HG03432 (cell line): ENCODE data around the gene PLXDC2.
"Not testable (repeated sequence)": the region's sequence is repeated elsewhere in the genome, so short reads cannot be mapped to it uniquely, and the experiment has no call there.

Experiments used
- ATAC-seq: cut with Tn5 transposase; IDR thresholded peaks from one replicate; pipeline ENCODE4 v1.9.1; 2021; ENCODE audit warnings: mild to moderate bottlenecking, moderate library complexity; ENCODE audit not compliant: unreplicated experiment

Gene PLXDC2

DNA sequence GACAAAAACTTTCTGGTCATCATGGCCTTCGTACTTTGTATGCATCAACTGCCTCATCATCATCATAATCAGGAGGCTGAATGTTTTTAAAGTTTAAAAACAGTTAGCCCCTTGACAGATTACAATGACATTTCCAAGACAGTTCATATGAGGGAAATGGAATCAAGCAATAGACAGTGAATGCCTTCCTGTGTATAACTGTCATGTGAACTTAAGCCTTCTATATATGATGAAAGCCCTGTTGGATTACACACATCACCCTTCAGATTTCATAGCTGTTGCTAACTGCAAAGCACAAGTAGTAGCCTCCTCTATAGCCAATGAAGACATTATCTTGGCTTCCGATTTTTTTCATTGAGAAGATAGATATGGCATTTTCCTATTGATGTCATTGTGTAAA, 154.0 kb downstream of the PLXDC2 start:
- ATAC-seq: no peak

DNA sequence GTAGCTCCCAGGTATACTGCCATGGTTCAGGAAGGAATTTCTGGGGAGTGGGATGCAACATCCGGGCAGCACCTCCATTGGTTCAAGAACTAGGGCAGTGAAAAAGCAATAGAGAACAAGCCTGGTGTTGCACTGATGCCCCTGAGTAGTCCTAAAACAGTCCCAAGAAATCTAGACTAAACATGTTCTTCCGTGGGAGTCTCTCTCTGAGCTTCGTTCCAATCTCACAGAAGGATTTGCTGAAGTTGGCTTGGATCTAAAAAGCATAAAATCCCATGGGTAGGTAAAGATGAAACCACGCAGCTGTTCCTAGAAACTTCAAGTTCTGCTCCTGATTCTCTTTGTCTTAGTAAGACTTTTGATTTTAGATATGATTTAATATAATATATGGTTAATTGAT, 154.5 kb downstream of the PLXDC2 start:
- no peak for ATAC-seq

DNA sequence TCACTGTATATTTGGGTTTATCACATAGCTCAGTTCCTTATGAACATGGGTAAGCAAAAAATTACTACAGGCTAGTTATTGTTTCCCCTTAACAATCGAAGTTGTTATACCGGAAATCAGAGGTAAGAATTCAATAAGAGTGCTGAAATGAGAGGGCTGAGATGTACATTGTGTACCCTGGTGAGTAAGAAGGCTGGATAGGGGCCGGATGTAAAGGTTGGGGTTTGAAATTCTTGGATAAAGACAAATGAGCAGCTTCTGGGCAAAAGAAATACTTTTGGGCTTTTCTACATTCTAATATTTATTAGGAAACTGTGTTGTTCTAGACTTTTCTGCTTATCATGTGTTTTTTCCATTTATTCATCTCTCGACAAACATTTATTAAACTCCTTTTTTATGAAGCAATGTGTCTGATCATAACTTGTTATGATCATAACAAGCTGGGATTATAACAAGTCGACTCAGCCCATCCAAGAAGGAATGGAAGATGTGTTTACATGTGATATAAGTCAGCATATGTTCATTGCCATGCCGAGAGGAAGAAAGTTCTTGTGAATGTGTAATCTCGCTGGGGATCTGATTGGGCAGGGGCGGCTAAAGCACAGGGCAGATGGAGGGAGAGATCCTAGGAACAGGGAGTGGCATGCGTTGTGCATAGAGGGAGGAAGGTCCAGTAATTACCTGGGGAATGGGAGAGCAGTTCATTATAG, 155.3 kb downstream of the PLXDC2 start:
- no peak for ATAC-seq

DNA sequence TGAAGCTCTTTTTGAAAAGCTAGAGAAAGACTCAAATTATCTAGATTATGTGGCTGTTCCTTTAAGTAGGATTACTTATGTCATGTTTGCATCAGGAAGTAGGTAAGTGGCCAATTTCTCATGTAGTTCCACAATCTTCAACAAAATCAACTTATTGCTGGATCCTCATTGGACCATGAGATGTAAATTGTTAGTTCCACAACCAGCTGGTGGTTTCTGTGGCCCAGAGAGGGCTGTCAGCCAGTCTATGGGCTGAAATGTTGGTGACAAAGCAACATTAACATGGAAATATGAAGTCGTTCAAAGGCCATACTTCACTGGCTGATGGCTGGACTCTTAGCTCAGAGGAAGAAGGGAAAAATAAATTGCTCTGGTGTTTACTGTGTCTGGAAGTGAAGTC, 157.9 kb downstream of the PLXDC2 start:
- no peak for ATAC-seq

DNA sequence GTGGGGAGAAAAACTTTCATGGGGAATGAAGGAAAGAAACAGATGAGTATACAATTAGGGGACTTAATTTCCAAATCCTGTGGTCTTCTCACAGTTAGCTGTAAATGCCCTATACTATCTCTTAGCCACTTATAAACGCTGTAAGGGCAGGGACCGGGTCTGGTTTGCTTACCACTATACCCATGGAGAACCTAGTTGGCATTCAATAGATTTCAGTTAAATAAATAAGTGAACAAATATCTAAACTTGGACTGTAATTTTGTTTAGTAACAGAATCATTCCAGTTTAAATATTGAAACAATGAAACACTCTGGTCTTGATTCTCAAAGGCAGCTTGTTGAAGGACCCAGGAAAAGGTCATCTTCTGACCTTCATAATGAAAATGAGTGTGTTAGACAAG, 158.3 kb downstream of the PLXDC2 start:
- no peak for ATAC-seq

DNA sequence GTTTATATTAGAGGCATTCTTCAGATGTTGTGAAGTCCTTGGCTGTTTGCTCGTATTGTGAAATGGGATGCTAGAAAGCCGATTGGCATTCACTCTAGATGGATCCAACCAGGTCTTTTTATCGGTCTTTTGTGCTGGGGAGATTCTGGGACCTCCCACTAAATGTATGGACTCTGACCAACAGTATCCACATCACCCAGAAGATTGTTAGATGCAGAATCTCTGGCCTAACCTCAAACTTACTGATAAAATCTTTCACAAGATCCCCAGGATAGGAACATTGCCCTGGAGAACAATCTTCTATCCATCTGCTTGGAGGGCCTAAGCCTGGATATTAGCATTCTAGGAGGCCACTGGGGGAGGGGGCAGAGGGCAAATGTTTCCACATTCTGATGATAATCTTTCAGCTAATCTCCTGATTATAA, 160.9 kb downstream of the PLXDC2 start:
- ATAC-seq: no peak

DNA sequence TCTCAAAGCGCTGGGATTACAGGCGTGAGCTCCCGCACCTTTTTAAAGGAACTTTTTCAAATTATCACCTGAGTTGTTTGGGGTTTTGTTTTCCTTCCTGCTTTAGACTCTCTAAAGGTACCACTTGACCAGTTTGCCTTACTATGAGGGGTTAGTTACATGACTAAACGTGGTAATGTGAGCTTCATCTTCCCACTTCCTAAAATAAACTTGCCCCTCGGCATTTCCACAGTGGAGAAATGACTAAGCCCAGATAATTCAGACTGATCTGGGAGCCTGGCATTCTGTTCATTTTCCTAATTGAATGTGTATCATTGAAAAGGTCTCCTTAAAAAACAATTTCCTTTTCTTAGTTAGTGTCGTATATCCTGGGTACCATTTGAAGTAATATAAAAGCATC, 163.4 kb downstream of the PLXDC2 start:
- ATAC-seq: no peak

DNA sequence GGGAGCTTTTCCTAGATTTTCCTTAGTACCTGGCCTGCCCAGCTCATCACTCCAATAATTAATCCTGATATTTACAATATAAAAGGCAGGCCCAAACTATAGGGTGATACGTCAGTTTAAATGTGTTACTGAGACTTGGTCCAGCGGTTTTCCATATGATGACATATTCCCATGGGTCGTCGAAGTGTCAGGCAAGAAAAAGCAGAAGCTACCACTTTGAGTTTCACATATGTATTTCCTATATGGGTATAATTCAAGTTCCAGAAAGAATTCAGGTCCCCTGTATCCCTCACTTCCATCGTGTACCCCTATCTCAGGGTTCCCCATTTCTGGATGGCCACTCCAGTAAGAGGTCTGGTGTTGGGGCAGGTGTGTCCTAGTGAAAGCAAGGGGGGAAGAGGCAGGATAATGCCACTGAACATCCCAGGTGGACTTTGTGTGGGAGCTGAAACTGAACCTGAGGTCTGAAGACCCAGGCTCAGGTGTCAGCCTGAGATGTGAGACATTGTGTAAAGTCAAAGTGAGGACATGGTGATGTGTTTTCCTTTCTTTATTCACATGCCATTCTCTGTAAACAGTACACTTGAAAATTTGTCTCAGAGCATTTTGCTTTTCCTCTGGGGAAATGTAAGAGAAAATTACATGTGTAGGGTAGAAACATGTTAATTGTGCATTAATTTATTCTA, 167.8 kb downstream of the PLXDC2 start:
- ATAC-seq: no peak

DNA sequence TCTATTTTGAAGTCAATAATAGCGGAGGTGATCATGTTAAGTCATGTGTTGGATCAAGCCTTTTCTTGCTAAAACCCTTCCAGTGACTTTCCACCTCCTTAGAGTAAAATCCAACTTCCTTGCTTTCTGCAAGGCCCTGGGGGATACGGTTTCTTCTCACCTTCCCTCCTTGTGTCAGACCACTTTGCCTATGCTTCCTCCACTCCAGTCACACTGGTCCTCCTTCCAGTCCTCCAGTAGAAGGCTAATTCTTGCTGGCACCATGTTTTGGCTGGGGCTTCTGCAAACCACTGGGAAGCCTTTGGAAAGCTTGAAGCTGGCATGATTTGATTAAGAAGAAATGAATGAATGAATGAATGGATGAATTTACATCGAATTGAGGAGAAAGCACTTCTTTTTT, 169.5 kb downstream of the PLXDC2 start:
- ATAC-seq: no peak

DNA sequence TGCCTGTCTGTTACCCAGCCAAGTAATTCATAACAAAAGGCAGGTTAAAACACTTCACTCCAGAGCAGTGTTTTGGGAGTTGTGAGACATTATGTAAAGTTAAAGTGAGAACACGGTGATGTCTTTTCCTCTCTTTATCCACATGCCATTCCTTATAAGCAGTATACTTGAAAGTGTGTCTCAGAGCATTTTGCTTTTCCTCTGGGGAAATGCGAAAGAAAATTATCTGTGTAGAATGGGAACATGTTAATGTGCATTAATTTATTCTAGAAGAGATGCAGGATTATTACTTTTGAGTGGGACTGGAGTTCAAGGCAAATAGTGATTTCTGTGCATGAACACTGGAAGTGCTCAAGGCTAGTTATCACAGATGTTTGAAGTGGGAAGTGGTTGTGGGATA, 170.4 kb downstream of the PLXDC2 start:
- ATAC-seq: no peak

DNA sequence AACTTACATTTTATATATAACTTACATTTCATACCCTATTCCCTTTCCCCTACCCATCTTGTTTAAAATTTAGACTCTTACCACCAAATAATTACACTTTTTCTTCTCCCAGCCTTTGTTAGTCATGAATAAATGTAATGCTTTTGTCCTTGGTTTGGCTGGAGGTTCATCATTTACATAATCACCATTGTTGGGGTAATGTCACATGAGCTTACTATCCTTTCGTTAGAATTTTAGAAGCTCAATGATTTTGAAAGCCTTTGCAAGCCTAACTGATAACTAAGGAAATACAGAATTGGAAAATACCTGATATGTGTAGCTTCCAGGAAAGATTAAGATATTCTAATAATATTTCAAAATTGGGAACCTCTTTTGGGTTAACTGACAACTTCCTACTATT, 171.7 kb downstream of the PLXDC2 start:
- no peak for ATAC-seq

DNA sequence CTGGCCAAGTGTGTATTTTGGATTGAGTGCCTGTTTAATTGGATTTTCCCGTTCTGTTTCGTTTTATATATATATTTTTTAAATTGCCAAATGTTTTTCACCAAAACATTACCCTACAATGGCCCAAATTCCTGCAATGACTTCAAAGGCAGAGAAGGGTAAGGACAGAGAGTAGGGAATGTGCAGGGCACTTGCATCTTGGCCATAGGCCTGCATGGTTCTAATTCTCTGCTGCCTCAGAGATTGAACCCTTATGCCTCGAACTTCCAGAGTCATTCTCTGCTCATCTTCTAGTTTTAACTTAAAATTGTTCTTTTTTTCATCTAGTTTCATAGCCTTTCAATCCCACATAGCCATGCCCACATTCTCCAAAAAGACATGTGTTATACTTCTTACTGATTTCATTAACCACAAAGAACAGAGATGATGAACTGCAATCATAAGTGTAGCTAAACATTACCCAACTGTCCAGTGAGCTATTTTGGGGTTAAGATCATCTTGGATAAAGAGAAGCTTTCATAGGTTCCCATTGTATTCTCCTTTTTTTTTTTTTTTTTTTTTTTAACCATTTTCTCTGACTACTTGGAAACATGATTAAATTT, 177.6 kb downstream of the PLXDC2 start:
- ATAC-seq: peak; percentile 74

DNA sequence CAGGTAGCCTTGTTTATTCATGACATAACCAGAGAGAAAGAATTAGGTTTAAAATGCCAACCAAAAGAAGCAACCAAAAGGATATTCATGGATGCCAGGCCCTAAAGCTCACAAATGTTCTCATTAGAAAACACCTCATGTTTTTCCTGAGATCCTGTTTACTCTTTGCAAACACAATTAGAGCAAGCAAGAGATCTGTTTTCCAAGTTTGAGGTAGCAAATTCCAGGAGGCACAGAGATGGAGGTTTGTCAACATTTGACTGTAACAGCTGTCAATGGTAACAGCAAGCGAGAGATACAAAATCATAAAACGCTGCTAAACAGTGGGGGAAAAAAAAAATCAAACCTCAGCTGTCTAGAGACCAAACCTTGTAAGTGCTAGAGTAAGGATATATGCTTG, 182.2 kb downstream of the PLXDC2 start:
- ATAC-seq: no peak

DNA sequence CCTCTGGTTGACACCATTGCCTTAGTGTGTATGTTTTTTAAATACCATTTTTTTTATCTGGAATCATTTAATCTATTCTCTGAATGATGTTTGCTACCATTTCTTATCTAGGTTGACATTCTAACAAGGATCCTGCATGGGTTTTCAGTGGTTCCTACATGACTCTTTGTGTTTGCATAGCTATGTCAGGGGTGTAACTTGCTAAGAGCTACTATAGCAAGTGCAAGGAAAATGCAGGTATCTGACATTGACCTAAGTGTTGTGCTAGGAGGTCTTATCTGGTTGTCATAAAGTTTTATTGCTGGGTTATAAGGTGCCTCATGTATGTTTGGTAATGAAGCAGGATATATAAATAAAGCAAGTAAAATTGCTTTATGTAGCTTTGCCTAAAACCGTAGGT, 183.2 kb downstream of the PLXDC2 start:
- ATAC-seq: no peak

DNA sequence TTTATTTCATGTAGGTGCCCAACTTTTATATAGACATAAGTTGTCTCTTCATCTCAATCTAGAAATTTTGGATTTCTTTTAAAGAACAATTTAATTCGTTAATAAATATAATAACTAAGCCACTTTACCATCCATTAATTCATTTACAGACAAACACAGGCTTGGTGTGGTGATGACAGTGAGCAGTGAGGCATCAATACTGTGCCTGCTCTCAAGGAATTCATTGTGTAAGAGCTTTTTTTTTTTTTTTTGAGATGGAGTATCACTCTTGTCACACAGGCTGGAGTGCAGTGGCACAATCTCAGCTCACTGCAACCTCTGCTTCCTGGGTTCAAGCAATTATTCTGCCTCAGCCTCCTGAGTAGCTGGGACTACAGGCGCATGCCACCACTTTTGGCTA, 185.8 kb downstream of the PLXDC2 start:
- ATAC-seq: not testable (repeated sequence)

DNA sequence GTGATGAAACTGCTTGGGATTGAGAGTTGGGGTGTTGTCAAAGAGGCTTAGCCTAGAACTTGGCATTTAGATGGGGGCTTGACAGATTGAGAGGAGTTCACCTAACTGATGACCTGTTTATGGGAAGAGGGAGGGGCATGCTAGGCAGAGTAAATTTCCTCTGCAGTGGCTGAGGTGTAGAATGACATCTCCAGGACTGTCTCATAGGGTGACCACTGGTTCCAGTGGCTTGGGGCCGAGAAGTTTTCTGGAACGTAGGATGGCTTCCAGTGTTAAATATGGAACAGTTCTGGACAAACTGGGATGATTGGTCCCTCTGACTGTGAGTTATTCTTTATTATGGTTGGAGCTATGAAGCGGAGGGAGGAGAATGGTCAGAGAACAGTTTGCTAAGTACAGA, 186.4 kb downstream of the PLXDC2 start:
- no peak for ATAC-seq

DNA sequence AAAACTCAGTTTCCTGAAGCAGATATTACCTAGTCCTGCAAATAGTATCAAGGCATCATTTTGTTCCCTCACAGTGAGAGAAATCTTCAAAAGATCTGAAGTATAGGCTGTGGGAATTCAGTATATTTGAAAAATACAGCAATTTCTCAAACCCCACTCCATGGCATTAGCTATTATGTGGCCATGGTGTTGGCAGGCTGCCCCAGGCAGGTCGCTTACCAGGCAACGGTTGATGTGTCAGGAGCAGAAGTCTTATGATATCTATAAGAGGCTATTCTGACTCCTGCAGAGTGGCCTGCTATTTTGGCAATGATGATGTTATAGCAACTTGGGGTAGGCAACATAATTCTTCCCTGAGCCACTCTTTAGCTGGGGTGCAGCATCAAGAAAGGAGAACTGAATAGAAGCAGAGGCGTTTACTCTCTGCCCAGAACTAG, 187.9 kb downstream of the PLXDC2 start:
- ATAC-seq: peak; percentile 59

DNA sequence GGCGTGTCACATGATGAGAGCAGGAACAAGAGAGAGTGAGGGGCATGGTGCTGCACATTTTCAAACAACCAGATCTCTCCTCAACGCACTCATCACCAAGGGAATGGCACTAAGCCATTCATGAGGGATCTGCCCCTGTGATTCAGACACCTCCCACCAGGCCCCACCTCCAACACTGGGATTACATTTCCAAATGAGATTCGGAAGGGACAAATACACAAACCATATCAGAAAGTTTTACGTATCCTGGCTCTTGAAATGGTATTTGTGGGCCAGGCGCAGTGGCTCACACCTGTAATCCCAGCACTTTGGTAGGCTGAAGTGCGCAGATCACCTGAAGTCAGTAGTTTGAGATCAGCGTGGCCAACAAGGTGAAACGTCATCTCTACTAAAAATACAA, 189.4 kb downstream of the PLXDC2 start:
- no peak for ATAC-seq

DNA sequence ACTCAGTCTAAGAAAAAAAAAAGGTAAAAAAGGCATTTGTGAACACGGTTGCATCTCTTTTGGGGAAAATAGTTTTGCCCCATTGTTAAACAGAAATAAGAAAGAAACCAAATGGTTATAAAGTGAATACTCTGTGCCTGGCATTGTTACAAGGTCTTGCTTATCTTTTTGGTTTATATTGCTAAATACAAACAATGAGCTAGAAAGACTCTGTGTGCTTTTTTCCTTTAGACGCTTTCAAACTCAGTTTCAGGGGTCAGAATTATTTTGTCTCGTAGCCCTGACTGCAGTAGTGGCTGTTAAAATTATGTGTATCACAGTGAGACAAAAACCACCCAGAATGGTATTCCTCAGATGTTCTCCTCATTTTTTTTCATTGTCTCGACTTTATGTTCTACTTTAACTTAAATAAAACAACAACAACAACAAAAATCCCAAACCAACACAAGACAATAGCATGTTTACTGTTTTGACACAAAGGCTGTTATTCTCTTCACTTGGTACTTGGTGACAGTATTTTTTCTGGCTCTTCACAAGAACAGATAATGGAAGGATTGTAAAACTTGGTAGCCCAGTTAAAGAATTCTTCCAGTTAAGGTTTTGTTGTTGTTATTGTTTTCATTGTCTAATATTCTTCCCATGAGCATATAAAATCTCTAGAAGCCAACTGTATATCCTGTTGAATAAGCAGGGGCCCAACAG, 190.1 kb downstream of the PLXDC2 start:
- ATAC-seq: no peak

DNA sequence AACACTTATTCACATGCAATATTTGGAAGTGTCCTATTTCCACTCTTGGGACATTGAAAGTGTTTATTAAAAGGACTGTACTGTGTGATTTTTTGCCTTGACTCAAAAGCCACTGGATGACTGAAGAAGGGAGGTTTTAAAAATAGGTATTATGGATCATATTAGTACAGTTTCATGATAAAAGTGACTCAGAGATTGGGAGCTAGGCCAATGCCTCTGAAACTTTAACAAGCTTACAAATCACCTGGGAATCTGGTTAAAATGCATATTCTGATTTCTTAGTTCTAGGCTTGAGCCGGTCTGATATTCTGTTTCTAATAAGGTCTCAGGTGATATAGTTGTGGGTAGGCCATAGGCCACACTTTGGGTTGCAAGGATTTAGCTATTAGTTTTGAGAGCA, 191.2 kb downstream of the PLXDC2 start:
- no peak for ATAC-seq

DNA sequence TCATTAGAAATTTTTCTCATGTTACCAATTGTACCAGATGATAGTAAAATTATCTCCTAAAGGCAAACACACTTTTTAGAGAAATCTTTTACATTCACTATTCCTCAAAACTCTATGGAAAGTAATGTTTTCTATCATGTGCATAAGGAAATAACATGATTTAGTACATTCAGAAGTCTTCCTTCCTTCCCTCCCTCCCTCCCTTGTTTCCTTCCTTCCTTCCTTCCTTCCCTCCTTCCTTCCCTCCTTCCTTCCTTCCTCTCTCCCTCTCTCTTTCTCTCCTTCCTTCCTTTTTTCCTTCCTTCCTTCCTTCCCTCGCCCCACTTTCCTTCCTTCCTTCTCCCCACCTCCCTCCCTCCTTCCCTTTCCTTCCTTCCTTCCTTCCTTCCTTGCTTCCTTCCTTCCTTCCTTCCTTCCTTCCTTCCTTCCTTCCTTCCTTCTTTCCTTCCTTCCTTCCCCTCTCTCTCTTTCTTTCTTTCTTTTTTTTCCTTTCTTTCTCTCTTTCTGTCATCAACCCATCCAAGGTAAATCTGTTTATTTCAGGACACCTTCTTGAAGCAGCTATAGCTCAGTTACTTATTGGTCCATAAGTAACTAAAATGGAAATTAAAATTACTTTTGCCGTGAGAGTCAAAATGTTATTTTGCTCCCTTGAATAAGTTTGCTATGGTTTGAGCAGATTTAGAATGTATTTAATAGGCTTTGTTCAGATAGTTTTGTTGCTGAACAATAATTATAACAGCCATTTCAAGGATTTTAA, 197.9 kb downstream of the PLXDC2 start:
- no peak for ATAC-seq
